Osteoblast (primary cell): ENCODE measurements around the gene ANXA3. TPM values are rescaled to one million over a fixed set of nuclear protein-coding genes. Genes with fewer than 3 reads are reported as not detected.

Experiments used
- DNase-seq: peaks from one replicate; pipeline ENCODE4 v3.0.0; 2011; ENCODE audit warnings: low spot score, mixed read lengths; ENCODE audit not compliant: insufficient read length; ENCODE audit errors: missing footprints
- H2AFZ ChIP-seq: 2 replicates; pipeline ENCODE4 v1.6.0; 2011; ENCODE audit warnings: mild to moderate bottlenecking, low read length
- H3K27ac ChIP-seq: 2 replicates; pipeline ENCODE4 v1.5.1; 2011; ENCODE audit warnings: mild to moderate bottlenecking, low read depth, low read length, moderate library complexity
- H3K27me3 ChIP-seq: 2 replicates; pipeline ENCODE4 v1.6.0; 2012; ENCODE audit warnings: mild to moderate bottlenecking, control low read depth, inconsistent platforms, low read length, moderate library complexity; ENCODE audit not compliant: insufficient read depth
- H3K36me3 ChIP-seq: 2 replicates; pipeline ENCODE4 v1.5.1; 2011; ENCODE audit warnings: mild to moderate bottlenecking, low read length, control low read depth, moderate library complexity; ENCODE audit not compliant: insufficient read depth
- H3K4me1 ChIP-seq: 2 replicates; pipeline ENCODE4 v1.5.1; 2011; ENCODE audit warnings: mild to moderate bottlenecking, low read length, control low read depth, moderate library complexity; ENCODE audit not compliant: insufficient read depth
- H3K4me2 ChIP-seq: 2 replicates; pipeline ENCODE4 v1.6.0; 2011; ENCODE audit warnings: mild to moderate bottlenecking, low read length; ENCODE audit not compliant: insufficient read depth
- H3K4me3 ChIP-seq: fragments of 200-600 bp; sonication (generic); 3 replicates; pipeline ENCODE4 v1.5.1; 2012; ENCODE audit warnings: mild to moderate bottlenecking, low read length, inconsistent platforms; ENCODE audit not compliant: insufficient read depth
- H3K79me2 ChIP-seq: 2 replicates; pipeline ENCODE4 v1.6.0; 2012; ENCODE audit warnings: mild to moderate bottlenecking, low read length, control low read depth, inconsistent platforms; ENCODE audit not compliant: insufficient read depth
- H3K9me3 ChIP-seq: 2 replicates; pipeline ENCODE4 v1.5.1; 2011; ENCODE audit warnings: low read depth, low read length, control low read depth
- H4K20me1 ChIP-seq: 2 replicates; pipeline ENCODE4 v1.6.0; 2012; ENCODE audit warnings: mild to moderate bottlenecking, low read length, control low read depth; ENCODE audit not compliant: insufficient read depth
- CTCF ChIP-seq: IDR thresholded peaks from 2 replicates; pipeline ENCODE4 v1.5.1; 2011; ENCODE audit warnings: mild to moderate bottlenecking, low read depth, low read length, moderate library complexity; ENCODE audit errors: extremely low read depth
- total RNA-seq: library from RNA; depleted of rRNA; stranded (reverse); fragments of >200 nt; gene quantifications from 2 replicates; pipeline ENCODE4 v1.2.3, GENCODE V29; 2012

The ANXA3 gene
- total RNA-seq, 1 donor = 2.9 TPM

- Histone ChIP-seq H3K4me1 (peaks cover 14% of the 10 kb centered on the region), H3K27ac (no peak overlapping the region), H3K36me3 (no peaks in the 10 kb centered on the region), H3K4me3 (no peak overlapping the region), H3K79me2 (no peaks in the 10 kb centered on the region), H3K4me2 (no peak overlapping the region), H4K20me1 (no peaks in the 10 kb centered on the region), H3K9me3 (no peaks in the 10 kb centered on the region), H3K27me3 (no peaks in the 10 kb centered on the region), H2AFZ (no peak overlapping the region)
- no peak for TF ChIP-seq CTCF
- DNase-seq = no peak
These were observed 26.0 kb upstream of the ANXA3 start for GRCh38 chr4:78525559-78525958.

- no peak for DNase-seq
- Histone ChIP-seq H2AFZ (no peak overlapping the region), H3K36me3 (no peaks in the 10 kb centered on the region), H3K4me2 (no peak overlapping the region), H3K9me3 (no peaks in the 10 kb centered on the region), H4K20me1 (no peaks in the 10 kb centered on the region), H3K4me3 (no peak overlapping the region), H3K27ac (no peak overlapping the region), H3K79me2 (no peaks in the 10 kb centered on the region), H3K27me3 (no peaks in the 10 kb centered on the region), H3K4me1 (peaks cover 14% of the 10 kb centered on the region)
- no peak for TF ChIP-seq CTCF
These were observed 24.5 kb upstream of the ANXA3 start for GRCh38 chr4:78527103-78527502.

GRCh38 chr4:78527555-78527954, 24.0 kb upstream of the ANXA3 start:
- H3K79me2 ChIP-seq = no peaks in the 10 kb centered on the region
- H3K4me2 ChIP-seq = no peak overlapping the region
- H2AFZ ChIP-seq = no peak overlapping the region
- no peak overlapping the region for H3K4me3 ChIP-seq
- TF ChIP-seq CTCF = no peak
- no peak for DNase-seq
- H3K9me3 ChIP-seq = no peaks in the 10 kb centered on the region
- peaks cover 14% of the 10 kb centered on the region for H3K4me1 ChIP-seq
- no peaks in the 10 kb centered on the region for H4K20me1 ChIP-seq
- H3K36me3 ChIP-seq = no peaks in the 10 kb centered on the region
- H3K27me3 ChIP-seq = no peaks in the 10 kb centered on the region
- H3K27ac ChIP-seq = no peak overlapping the region

GRCh38 chr4:78528327-78528726, 23.2 kb upstream of the ANXA3 start:
- no peak overlapping the region for H2AFZ ChIP-seq
- H3K79me2 ChIP-seq = no peaks in the 10 kb centered on the region
- no peak overlapping the region for H3K4me2 ChIP-seq
- no peaks in the 10 kb centered on the region for H3K9me3 ChIP-seq
- H3K4me1 ChIP-seq = peaks cover 14% of the 10 kb centered on the region
- H4K20me1 ChIP-seq = no peaks in the 10 kb centered on the region
- H3K36me3 ChIP-seq = no peaks in the 10 kb centered on the region
- TF ChIP-seq CTCF = no peak
- H3K4me3 ChIP-seq = no peak overlapping the region
- H3K27me3 ChIP-seq = no peaks in the 10 kb centered on the region
- H3K27ac ChIP-seq = no peak overlapping the region
- DNase-seq = no peak
